Natural killer cell (primary cell): Measurements from ENCODE around the gene PTPRM. TPM values are rescaled to one million over a fixed set of nuclear protein-coding genes. Genes with fewer than 3 reads are reported as not detected.
"Not testable (repeated sequence)": the region's sequence is repeated elsewhere in the genome, so short reads cannot be mapped to it uniquely, and the experiment has no call there.

Source experiments
- ATAC-seq, 3 donors: fragments of 150-1000 bp in 2 of 3; fragments of 200-7000 bp in 1 of 3; cut with Tn5 transposase; 1 replicate in 1 of 3; 2 replicates in 2 of 3; pipeline ENCODE4 v1.10.0; 2021; ENCODE audit warnings: mild to moderate bottlenecking in 2 of 3, moderate library complexity in 2 of 3
- DNase-seq, 2 donors: peaks; one replicate each; pipeline versions ENCODE4 v3.0.0 to v3.0.0-alpha.2; 2013 to 2021; ENCODE audit warnings: mixed read lengths in 1 of 2
- H3K27ac ChIP-seq: one replicate; pipeline ENCODE4 v1.5.1; 2013; ENCODE audit warnings: mild to moderate bottlenecking, low read length
- H3K27me3 ChIP-seq: one replicate; pipeline ENCODE4 v1.6.1; 2013; ENCODE audit warnings: low read length; ENCODE audit not compliant: control insufficient read depth, insufficient read depth
- H3K36me3 ChIP-seq: one replicate; pipeline ENCODE4 v1.6.1; 2013; ENCODE audit warnings: low read length; ENCODE audit not compliant: control insufficient read depth, insufficient read depth
- H3K4me1 ChIP-seq: one replicate; pipeline ENCODE4 v1.6.1; 2013; ENCODE audit warnings: low read length; ENCODE audit not compliant: control insufficient read depth, insufficient read depth
- H3K4me3 ChIP-seq: one replicate; pipeline ENCODE4 v1.5.1; 2013; ENCODE audit warnings: low read length
- H3K9me3 ChIP-seq: one replicate; pipeline ENCODE4 v1.6.1; 2013; ENCODE audit warnings: low read length; ENCODE audit not compliant: control insufficient read depth, insufficient read depth
- H3K27ac Mint-ChIP-seq, 2 donors: one replicate each; pipeline ENCODE4 v1.8.0; 2022; ENCODE audit warnings: mild to moderate bottlenecking in 2 of 2, mixed read lengths in 2 of 2, moderate library complexity in 1 of 2
- H3K27me3 Mint-ChIP-seq, 2 donors: one replicate each; pipeline ENCODE4 v1.8.0; 2022; ENCODE audit warnings: low read depth in 2 of 2, mixed read lengths in 2 of 2
- H3K36me3 Mint-ChIP-seq: one replicate; pipeline ENCODE4 v1.8.0; 2022; ENCODE audit warnings: mixed read lengths
- H3K4me1 Mint-ChIP-seq, 2 donors: one replicate each; pipeline ENCODE4 v1.8.0; 2022; ENCODE audit warnings: mixed read lengths in 2 of 2
- H3K4me3 Mint-ChIP-seq: one replicate; pipeline ENCODE4 v1.8.0; 2022; ENCODE audit warnings: mild to moderate bottlenecking, moderate library complexity, mixed read lengths
- H3K9me3 Mint-ChIP-seq, 2 donors: one replicate each; pipeline ENCODE4 v1.8.0; 2022; ENCODE audit warnings: mixed read lengths in 2 of 2
- WGBS: methylation state at CpG from one replicate; pipeline ENCODE4 v1.1.7; 2013; ENCODE audit warnings: missing lambda C conversion rate; ENCODE audit not compliant: insufficient coverage; 5-methylcytosine and 5-hydroxymethylcytosine counted together
- intact Hi-C: fragments of 100-400 bp; cut with micrococcal nuclease; formaldehyde crosslinking; loops from one replicate; pipeline ENCODE4 v1.14.2; 2022
- total RNA-seq, 4 donors: library from RNA; stranded (reverse); fragments of 120-200 nt in 1 of 4; gene quantifications; one replicate each; pipeline versions ENCODE4 v1.2.3 to v1.2.4, GENCODE V29; 2013 to 2022
- TF ChIP-seq, protein P1 (sequence below): fragments of 200-600 bp; IDR thresholded peaks from one replicate; pipeline ENCODE4 v1.8.0; 2022; ENCODE audit warnings: antibody characterized with exemption

The PTPRM gene
- total RNA-seq, 3 donors from 2014 or later (not counting 1 experiment from before 2014, with no cell fraction given) = 5.0 to 13.2 (median 12.1) TPM

DNA sequence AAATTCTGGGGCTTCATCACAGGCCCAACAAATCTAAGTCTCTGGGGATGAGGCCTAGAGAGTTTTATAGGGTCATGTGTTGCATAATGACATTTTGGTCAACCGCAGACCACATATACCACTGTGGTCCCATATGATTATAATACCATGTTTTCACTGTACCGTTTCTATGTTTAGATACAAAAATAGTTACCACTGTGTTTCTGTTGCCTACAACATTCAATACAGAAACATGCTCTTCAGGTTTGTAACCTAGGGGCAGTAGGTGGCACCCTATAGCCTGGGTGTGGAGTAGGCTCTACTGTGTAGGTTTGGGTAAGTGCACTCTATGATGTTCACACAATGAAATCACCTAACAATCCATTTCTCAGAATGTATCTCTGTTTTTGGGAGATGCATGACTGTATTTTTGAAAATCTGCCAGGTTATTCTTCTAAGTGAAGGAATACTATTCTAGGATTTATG, 485.2 kb downstream of the PTPRM start:
- WGBS = no CpG with 5 or more reads among the region's 2 CpGs
- no peaks in the 10 kb centered on the region for H3K4me1 ChIP-seq
- ATAC-seq (peak in 2 of 3 donors; percentile 50 to 83), DNase-seq (peak in 1 of 2 donors; percentile 63)
- no peaks in the 10 kb centered on the region for H3K27me3 ChIP-seq
- Mint-ChIP-seq H3K27me3 (peaks cover 3 to 7% of the 10 kb centered on the region in 2 donors), H3K9me3 (peaks cover 2 to 3% of the 10 kb centered on the region in 2 donors), H3K4me3 (no peak overlapping the region), H3K36me3 (peaks cover 6% of the 10 kb centered on the region), H3K4me1 (peaks cover 15 to 16% of the 10 kb centered on the region in 2 donors), H3K27ac (no peak overlapping the region)
- H3K27ac ChIP-seq = no peak overlapping the region
- intact Hi-C loops = no loop called here
- no peak overlapping the region for H3K4me3 ChIP-seq
- H3K9me3 ChIP-seq = no peaks in the 10 kb centered on the region
- no peaks in the 10 kb centered on the region for H3K36me3 ChIP-seq
- TF ChIP-seq, protein P1, sequence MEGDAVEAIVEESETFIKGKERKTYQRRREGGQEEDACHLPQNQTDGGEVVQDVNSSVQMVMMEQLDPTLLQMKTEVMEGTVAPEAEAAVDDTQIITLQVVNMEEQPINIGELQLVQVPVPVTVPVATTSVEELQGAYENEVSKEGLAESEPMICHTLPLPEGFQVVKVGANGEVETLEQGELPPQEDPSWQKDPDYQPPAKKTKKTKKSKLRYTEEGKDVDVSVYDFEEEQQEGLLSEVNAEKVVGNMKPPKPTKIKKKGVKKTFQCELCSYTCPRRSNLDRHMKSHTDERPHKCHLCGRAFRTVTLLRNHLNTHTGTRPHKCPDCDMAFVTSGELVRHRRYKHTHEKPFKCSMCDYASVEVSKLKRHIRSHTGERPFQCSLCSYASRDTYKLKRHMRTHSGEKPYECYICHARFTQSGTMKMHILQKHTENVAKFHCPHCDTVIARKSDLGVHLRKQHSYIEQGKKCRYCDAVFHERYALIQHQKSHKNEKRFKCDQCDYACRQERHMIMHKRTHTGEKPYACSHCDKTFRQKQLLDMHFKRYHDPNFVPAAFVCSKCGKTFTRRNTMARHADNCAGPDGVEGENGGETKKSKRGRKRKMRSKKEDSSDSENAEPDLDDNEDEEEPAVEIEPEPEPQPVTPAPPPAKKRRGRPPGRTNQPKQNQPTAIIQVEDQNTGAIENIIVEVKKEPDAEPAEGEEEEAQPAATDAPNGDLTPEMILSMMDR = no peak

DNA sequence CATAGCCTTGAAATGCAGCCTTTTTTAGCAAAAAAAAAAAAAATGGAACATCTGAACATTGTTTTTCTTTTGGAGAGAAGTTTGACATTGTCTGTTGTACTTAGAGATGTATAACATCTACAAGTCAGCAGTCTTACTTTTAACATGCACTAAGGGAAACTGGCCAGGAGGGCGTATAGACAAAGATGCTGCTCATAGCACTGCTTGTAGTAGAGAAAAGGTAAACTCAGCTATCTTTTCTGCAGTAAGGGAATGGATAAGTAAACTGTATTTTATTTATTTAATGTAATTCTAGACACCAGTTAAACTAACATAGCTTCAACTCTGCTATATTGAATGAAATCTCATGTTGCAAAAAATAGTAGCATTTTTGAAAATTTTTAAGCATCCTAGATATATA, 489.6 kb downstream of the PTPRM start:
- Histone ChIP-seq H3K4me1 (no peaks in the 10 kb centered on the region), H3K36me3 (no peaks in the 10 kb centered on the region), H3K4me3 (no peak overlapping the region), H3K27me3 (no peaks in the 10 kb centered on the region), H3K9me3 (no peaks in the 10 kb centered on the region), H3K27ac (no peak overlapping the region)
- no peak for ATAC-seq
- H3K4me3 Mint-ChIP-seq = no peak overlapping the region
- DNase-seq = no peak
- H3K36me3 Mint-ChIP-seq = peaks cover 6% of the 10 kb centered on the region
- H3K27ac Mint-ChIP-seq = no peak overlapping the region
- peaks cover 3 to 7% of the 10 kb centered on the region in 2 donors for H3K27me3 Mint-ChIP-seq
- H3K4me1 Mint-ChIP-seq = peaks cover 9 to 10% of the 10 kb centered on the region in 2 donors
- intact Hi-C loops = no loop called here
- WGBS = 100% methylated on average over 1 of the region's 1 CpG
- H3K9me3 Mint-ChIP-seq = peaks cover 2 to 3% of the 10 kb centered on the region in 2 donors
- TF ChIP-seq, protein P1 = no peak

DNA sequence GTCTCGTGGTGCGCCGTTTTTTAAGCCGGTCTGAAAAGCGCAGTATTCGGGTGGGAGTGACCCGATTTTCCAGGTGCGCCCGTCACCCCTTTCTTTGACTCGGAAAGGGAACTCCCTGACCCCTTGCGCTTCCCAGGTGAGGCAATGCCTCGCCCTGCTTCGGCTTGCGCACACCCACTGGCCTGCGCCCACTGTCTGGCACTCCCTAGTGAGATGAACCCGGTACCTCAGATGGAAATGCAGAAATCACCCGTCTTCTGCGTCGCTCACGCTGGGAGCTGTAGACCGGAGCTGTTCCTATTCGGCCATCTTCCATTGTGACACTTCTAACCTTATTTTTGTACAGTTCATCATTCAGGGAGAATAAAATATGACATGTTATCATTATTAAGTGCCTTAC, 496.0 kb downstream of the PTPRM start:
- H3K27me3 Mint-ChIP-seq, H3K36me3 ChIP-seq, H3K9me3 ChIP-seq, H3K27me3 ChIP-seq, DNase-seq, intact Hi-C loops, H3K4me1 Mint-ChIP-seq, H3K36me3 Mint-ChIP-seq, ATAC-seq, H3K27ac ChIP-seq, H3K9me3 Mint-ChIP-seq, H3K4me3 Mint-ChIP-seq, H3K4me1 ChIP-seq, H3K27ac Mint-ChIP-seq, H3K4me3 ChIP-seq: not testable (repeated sequence)
- 93% methylated on average over 13 of the region's 22 CpGs for WGBS

DNA sequence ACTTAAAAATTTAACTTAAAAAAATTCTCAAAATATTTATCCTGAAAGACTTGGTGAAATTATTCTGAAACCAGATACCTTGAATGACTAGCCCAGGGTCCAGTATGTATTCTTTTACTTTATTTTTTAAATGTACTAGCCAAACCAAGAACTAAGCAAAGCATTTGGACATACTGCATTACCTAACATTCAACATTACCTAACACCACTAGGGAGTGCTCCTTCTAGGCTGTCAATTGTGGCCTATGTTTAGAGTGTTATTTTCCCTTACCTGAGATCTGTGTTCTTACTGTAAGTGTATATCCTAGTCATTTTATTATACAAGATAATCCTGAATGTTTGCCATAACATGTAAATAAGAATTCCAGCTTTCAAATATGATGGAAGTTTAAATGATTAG, 496.6 kb downstream of the PTPRM start:
- DNase-seq (no peak), ATAC-seq (no peak)
- H3K4me3 Mint-ChIP-seq = peak overlapping the region; percentile 9
- intact Hi-C loops = no loop called here
- H3K27me3 ChIP-seq = no peaks in the 10 kb centered on the region
- H3K27ac Mint-ChIP-seq = no peak overlapping the region
- no peaks in the 10 kb centered on the region for H3K4me1 ChIP-seq
- no peaks in the 10 kb centered on the region for H3K9me3 ChIP-seq
- TF ChIP-seq, protein P1 = no peak
- H3K27me3 Mint-ChIP-seq = no peaks in the 10 kb centered on the region
- H3K4me3 ChIP-seq = no peak overlapping the region
- H3K27ac ChIP-seq = no peak overlapping the region
- no peaks in the 10 kb centered on the region for H3K36me3 ChIP-seq
- no peaks in the 10 kb centered on the region for H3K4me1 Mint-ChIP-seq
- no peaks in the 10 kb centered on the region for H3K36me3 Mint-ChIP-seq
- peaks cover 0 to 2% of the 10 kb centered on the region in 2 donors for H3K9me3 Mint-ChIP-seq
